SK-N-MC (cell line): ENCODE data around the gene ATP1A2.

ENCODE experiments used
- EZH2 ChIP-seq: fragments of 200-600 bp; sonication (generic); IDR thresholded peaks from one replicate; pipeline ENCODE4 v1.6.1; 2017; ENCODE audit warnings: antibody characterized with exemption
- POLR2AphosphoS5 ChIP-seq: IDR thresholded peaks from 2 replicates; pipeline ENCODE4 v1.6.1; 2012; ENCODE audit warnings: mild to moderate bottlenecking, low read depth, low read length, borderline replicate concordance

- TF ChIP-seq EZH2, result no peak
- no peak for TF ChIP-seq POLR2AphosphoS5
Observed at GRCh38 chr1:160167056-160167455, 51.5 kb downstream of the ATP1A2 start.
